ENCODE results near the gene PCCA.

PCCA gene

DNA sequence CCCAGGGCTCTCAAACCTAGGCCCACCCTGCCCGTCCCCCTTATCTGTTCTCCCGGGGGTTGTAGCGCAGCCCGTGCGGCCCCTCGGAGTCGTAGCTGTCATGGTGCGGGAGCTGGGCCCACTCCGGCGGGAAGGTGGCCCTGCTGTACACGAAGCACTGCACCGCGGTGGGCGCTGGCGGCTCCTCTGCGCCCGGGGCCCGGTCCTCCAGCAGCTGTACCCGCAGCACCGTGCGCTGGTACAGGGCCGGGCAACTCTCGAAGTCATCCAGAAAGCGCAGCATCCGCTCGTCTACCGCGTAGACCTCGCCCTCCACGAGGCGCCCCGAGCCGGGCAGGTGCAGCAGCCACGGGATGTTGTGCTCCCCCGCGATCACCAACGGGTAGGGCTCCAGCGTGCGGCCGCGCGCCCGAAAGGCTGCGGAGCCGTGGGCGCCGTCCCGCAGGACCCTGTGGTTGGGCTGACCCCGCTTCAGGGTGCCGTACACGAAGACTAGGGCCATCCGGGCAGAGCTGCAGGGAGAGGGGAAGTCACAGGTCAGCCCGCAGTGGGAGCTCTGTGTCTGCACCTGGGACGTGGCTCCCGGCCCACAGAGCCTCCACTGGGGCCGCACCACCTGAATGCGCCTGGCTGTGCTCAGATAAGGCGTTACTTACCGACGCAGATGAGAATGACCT is 443.3 kb downstream of the PCCA start:
- DNase-seq, result no peak

GRCh38 chr13:100532836-100533435 is 444.0 kb downstream of the PCCA start:
- DNase-seq, result no peak

DNA sequence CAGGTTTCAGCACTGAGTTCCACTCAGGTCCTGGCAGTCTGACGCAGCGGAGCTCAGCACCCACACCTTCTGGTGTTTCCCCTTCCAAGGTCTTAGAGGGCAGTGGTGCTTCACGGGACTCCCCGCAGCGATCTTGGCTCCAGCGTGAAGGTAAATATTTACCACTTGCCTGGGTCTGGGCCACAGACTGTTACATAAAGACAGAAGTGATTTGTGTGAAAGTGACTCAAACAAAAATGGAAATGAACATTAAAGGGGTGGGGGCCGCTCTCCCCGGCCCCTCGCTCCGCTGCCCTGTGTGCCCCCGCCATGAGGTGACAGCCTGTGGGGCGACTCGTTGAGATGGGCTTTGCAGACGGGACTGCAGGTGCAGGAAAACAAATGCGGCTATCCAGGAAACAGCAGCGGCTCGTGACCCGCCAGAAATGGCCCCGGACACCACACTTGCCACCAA is 444.7 kb downstream of the PCCA start:
- DNase-seq, result no peak

- DNase-seq, result no peak
Measured at GRCh38 chr13:100534147-100534843, 445.4 kb downstream of the PCCA start.

GRCh38 chr13:100534911-100535310 is 446.0 kb downstream of the PCCA start:
- no peak for DNase-seq

DNA sequence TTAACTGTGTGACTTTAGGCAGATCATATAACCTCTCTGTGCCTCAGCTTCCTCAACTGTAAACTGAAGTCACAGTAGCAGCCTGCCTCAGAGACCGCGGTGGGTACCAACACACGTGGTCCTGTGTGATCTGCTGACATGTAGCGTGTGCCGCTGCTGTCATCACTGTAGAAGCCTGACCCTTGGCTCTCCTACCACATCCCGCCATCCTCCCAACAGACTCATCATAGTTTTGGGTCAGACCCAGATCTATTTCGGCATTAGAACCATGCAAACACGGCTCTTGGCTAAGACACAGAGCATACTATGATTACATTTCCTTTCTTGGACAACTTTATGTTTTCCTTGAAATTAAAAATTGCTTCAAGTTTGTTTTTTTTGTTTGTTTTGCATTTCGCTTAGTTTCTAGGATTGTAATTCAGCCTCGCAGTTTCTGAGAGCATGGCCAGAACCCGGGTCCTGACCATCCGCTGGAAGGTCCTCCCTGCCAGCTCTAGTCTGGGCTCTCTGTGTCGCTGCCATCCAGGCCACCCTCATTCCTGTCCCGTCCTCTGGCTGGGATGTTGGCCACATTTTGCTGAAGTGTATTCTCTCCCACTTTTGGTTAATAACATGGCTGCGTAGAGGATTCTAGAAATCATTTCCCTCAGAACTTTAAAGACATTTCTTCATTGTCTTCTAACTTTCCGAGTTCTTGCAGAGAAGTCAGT is 446.7 kb downstream of the PCCA start:
- no peak for DNase-seq

DNA sequence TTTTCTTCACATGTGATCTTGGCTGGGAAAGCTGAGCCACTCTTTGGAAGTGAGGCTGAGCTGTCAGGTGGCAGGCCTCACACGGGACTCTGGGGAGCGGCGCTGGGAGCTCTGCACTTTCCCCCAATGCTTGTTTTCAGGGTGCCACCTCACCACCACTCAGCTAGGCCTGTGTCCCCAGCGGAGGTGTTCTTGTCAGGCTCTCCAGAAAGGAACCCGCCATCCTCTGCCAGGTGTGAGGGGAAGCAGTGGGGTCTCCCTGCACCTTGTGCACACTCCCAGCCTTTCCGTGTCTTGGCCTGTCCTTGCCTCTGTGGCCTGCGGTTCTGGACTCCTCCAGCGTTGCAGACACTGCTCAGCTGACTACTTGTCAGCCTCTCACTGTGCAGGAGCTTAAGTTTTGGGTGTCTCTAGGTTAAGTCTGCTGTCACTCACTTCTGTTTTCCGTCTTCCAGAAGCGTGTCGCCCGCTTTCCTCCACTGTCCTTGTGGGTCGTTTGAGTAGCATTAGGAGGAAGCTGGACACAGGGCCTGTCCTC is 447.8 kb downstream of the PCCA start:
- DNase-seq, result no peak

DNA sequence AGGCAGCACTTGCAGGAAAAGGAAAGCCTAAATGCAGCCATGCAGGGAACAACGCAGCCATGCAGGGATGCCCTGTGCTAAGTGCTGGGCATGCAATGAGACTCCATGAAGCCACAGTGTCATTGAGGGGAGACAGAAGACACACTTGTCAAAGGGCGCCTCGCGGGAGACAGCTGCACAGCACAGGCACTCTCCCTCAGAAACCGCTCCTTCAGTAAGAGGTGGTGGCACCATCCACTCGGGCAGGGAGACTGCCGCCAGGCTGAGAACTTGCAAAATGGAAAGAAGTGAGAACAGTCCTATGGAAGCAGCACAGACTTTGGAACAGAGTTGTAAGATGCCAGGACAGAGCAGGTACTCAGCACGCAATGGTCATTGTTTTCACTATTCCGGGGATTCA is 448.6 kb downstream of the PCCA start:
- no peak for DNase-seq

GRCh38 chr13:100537951-100538462 is 449.1 kb downstream of the PCCA start:
- no peak for DNase-seq

DNA sequence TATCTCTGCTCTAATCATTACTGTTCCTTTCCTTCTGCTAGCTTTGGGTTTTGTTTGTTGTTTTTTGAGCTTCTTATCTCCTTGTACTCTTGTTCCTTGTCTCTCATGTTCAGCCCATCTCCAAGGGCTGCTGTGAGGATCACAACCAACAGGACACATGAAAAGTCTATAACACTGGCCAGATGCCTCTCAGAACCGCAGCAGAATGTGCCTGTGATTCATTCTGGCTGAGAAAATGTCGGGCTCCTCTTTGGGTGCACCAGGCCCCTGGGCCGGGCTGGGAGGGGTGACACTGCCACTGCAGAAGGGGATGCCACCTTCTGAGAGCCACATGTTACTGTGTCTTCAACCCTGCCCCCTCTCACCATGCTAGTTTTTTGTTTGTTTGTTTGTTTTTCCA is 451.7 kb downstream of the PCCA start:
- DNase-seq, result no peak

DNA sequence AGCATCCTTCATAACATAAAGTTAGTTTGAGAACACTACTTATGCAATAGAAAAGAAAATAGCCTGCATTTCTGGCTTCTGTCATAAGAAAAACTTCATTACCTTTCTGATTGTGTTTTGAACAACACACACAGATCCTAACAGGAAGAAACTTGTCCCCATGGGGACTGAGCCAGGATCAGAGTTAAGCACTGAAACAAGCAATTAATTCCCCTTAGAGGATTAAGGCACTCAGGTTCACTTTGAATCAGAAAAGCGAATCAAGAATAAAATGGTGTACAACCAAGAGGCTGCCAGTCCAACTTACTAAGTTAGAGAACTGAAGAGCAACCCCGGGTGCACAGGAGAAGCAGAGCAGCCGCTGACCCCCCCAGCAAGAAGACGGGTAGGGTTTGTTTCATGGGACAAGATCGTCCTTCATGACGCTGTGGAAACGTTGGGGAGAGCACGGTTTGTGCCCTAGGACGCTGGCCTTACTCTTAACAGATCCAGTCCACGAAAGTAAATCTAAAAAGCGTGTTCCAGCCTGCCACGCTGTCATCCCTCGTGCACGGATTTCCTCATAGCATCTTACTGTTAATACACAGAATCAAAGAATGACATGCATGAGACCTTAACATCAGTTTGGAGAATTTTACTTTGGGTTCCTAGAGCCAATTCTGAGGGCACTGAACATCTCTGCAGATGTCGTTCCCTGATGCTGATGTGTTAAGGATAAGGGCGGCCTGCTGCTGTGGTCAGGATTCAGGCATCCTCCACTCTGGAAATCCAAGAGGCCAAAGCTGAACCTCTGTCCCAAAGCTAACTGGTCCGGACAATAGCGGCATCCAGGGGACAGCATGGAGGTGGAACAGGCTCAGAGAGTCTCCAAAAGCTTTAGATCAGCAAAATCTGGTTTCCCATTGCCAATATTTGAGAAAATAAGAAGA is 453.3 kb downstream of the PCCA start:
- DNase-seq, result no peak

DNA sequence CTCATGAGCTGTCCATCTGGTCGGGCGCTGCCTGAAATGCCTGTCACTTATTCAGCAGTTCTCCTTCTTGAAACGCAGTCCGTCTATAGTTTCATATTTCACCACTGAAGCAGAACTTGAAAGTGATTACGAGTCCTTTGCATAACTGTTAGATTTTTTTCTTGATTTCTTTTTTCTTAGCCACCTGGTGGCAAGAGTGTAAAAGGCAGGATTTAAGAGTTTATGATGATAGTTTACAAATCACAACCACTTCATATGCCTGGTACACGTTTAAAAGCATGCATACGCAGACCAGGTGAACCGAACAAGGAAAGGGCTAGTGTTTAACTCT is 453.9 kb downstream of the PCCA start:
- DNase-seq, result peak in 1 of 2 donors; percentile 50

- DNase-seq, result no peak
Measured at GRCh38 chr13:100543872-100544602, 455.1 kb downstream of the PCCA start.

- DNase-seq, result no peak
Measured at GRCh38 chr13:100544866-100545683, 456.2 kb downstream of the PCCA start.

DNA sequence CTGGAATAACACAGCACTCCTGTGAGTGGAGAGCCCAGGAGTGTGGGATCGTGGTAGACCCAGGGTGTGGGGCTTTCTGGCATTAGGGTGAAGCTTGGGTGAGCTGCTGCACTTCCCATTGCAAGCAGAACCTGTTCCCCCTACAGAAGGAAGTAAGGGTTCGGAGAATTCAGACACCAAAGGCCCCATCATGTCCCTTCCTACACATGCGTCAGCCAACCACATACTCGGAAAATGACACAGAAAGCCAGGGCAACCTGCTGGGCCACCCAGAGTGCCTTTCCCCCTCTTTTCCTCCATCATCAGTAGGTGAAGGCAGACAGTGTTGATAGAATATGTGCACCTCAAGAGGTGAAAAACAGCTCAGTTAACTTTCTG is 456.8 kb downstream of the PCCA start:
- DNase-seq, result no peak

DNA sequence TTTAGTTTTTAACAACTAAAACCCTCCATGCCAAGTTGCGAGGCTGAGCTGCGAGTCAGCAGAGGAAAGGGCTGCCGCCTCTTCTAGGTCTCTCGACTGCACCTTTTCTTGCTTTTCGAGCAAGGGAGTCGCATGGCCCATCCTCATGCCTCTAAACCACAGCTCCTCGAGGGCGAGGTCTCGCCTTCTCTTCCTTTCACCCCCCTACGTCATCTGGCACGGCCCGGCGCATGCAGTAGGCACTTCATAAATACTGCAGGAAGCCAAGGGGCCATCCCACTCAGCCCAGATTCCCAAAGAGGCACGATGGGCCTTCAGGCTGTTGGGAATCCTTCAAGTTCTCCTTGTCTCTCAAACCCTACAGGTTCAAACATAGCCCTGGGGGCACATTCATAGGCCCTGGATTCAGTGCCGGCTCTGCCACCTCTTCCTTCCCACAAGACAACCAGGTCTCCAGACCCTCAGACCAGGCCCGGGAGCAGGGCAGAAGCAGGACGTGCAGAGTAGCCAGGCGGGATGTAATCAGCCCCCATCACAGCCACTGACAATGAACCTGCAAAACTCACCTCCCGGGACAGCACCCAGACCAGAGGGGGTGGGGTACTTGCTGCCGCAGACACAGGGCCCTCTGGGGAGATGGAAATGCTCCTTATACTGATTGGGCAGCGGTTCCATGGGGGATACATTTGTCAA is 458.0 kb downstream of the PCCA start:
- no peak for DNase-seq

DNA sequence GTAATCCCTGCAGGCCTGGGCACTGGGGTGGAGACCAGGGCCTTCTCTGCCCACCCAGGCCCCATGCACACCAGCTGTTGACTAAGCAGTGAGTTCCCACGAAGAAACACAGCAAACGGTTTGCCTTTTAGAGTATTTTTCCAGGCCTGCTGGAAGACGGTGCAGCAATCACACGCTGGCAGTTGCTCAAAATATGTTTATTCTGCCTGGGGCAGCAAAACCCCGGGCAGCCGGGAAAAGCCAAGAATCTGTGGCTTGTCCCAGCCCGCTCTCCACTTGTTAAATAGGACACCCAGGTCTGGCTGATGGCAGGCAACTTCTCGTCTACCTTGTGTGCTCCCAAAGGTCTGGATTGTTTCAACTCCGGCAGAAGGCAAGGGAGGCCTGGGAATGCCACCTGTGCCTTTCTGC is 458.9 kb downstream of the PCCA start:
- no peak for DNase-seq

DNA sequence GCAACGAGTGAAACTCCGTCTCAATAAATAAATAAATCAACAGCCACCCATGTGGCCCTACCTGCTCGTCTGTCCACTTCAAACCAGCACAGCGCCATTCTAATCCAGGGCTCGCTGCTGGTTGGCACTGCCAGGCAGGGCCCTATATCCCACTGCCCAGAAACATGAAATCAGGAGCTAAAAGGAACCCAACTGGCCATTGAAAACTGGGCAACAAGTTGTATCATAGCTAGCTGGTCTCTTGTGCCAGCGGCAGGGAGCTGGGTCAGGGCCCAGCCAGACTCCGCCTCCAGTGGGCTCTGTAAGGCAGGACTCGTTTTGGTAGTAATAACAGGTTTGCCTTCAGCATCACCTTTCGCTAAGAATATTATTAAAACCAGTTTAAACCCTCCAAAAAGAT is 460.4 kb downstream of the PCCA start:
- no peak for DNase-seq

DNA sequence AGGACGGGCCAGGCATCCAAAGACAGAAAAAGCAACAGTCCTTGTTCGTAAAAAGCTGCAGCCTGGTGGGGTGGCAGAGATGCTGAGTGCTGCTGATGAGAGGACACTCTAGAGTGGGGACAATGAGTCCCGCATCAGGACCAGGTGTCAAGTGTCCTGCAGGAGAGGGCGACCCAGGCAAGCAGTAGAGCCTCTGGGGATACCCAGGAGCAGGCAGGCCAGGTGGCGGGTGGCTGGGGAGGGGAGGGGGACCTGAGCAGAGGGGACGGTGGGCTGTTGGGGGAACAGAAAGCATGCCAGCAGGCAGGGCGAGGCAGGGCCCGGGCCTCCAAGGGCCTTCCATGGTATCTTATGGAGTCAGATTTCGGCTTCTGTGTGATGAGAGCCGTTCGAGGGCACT is 463.9 kb downstream of the PCCA start:
- DNase-seq, result no peak

DNA sequence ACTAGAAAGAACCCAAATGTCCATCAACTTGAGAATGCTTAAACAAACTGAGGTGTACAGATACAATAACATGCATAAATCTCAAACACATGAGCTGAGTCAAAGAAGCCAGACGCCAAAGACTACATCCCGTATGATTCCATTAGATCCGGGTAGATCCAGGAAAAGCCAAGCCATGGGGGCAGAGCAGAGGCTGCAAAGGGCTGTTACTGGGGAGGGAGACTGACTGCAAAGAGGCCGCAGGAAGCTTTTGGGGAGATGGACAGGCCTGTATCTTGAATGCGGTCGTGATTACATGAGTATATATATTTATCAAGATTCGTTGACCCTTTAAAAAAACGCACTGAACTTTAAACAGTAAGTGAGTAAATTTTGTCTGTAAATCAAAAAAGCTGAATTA is 471.0 kb downstream of the PCCA start:
- no peak for DNase-seq
